ENCODE measurements around the gene RUNDC1.
A peak's percentile ranks its signal among the peaks of the same experiment; 100 is the strongest.
"Not testable (repeated sequence)": the region's sequence is repeated elsewhere in the genome, so short reads cannot be mapped to it uniquely, and the experiment has no call there.

RUNDC1 gene

DNA sequence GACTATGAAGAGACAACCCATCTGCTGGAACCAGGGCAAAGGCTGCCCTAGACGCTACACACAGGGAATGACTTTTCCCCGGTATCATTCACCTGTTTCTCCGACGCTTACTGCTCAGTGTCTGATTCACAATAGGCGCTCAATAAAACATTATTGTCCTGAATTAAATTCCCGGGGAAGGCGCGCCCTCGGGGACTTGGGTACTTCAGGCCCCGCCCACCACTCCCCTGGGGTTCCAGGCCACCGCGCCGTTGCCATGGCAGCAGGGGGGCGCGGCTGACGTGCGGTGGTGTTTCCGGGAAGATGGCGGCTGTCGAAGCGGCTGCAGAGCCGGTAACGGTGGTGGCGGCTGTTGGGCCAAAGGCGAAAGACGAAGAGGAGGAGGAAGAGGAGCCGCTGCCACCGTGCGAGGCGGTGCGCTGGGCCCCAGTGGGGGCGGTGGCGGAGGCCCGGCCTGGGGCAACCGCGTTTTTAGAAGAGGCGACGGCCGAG is at the start of gene RUNDC1:
TSS of gene RUNDC1 (plus strand) at position 292 of the 492 bp plus-strand sequence. CDS start at position 304, 12 bp downstream.
- DNase-seq (ENCODE audit: low spot score), result peak; percentile 90

DNA sequence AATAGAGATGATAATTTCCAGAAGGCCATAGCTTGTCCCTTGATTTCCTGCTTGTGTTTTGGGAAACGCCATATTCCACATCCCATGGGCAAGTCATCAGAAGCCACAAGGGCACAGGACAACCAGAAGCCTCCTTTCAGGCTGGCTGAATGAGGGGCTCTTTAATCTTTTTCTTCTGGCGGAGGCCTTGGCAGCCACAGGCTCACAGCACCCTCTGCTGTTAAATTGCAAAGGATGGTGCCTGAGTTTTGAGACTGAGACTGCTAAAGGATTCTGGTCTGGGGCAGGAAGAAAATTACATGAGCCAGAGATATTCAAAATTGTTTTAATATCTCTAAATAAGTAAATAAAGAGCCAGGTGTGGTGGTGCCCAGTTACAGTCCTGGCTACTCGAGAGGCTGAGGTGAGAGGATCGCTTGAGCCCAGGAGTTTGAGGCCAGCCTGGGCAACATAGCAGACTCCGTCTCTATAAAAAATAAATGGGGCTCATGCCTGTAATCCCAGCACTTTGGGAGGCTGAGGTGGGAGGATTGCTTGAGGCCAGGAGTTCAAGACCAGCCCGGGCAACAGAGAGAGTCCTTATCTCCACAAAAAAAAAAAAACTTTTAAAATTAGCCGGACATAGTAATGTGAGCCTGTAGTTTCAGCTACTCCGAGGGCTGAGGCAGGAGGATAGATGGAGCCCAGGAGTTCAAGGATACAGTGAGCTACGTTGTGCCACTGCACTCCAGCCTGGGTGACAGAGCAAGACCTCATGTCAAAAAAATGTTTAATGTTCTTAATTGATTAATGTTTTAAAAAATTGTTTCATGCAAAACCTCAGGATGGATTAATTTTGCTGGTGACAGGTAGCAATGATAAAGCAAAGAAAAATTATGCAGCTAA is 42.4 kb upstream of the RUNDC1 start:
- DNase-seq (ENCODE audit: low spot score), result peak; percentile 78

GRCh38 chr17:42944211-42944610 is 36.2 kb upstream of the RUNDC1 start:
- DNase-seq (ENCODE audit: low spot score), result no peak

GRCh38 chr17:42946812-42947211 is 33.6 kb upstream of the RUNDC1 start:
- DNase-seq (ENCODE audit: low spot score), result no peak

DNA sequence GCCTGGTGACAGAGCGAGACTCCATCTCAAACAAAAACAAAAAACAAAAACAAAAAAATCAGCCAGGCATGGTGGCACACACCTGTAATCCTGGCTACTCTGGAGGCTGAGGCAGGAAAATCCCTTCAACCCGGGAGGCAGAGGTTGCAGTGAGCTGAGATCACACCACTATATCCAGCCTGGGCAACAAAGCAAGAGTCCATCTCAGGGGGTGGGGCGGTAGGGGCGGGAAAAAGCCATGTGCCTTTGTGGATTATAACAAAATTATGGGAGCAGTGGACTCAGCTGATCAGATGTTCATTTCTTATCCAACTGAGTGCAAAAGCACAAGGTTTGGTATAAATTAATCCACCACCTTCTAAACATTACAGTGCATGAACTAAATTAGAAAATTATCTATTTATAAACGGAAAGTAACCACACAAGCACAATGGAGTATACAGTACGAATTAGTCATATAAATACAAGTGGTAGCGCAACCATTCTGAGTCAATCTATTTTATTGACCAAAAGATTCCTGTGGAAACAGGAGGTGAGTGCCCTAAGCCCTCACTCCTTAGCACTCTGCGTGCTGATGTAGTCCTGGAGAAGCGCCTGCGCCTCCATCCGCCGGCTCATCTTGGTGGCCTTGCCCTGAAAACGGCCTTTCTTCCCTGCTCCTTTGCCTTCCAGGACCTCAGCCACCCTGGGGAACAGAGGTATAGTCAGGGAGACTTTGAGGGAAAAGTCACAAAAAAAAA is 30.2 kb upstream of the RUNDC1 start:
- DNase-seq (ENCODE audit: low spot score), result no peak

GRCh38 chr17:42953669-42954068 is 26.7 kb upstream of the RUNDC1 start:
- no peak for DNase-seq (ENCODE audit: low spot score)

DNA sequence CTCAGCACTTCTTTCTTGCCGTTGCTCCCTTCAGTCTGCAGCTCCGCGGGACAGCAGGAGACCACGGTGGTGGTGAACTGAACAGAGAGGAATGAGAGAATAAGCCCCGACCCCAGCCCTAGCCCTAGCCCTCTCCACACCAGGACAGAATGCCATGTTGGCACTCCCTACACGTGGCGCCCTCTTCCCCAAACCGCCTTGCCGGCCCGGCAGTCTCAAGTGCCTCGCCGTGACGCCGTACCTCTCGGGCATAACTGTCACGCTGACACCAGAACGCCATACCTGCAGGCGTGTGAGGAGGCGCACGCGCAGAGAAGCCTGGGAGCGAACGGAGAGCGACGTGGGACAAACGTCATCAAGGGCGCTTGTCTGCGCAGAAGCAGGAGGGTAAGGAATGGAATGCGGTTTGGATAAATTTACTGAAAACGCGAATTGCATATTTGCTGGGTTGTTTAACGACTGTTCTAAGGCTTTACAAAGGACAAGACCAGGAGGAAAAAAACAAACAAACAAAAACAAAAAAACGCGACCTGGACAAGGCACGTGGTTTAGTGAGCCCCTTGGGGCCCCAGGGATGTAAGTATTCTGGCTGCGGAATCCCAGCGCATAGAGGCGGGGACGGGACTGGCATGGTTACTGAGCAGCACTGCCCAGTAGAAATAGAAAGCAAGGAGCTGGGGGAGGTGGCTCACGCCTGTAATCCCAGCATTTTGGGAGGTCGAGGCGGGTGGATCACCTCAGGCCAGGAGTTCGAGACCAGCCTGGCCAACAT is 16.0 kb upstream of the RUNDC1 start, which contains the start of gene AARSD1:
TSS of gene AARSD1 (minus strand) at position 294 of the 772 bp plus-strand sequence. CDS start at position 280, 14 bp downstream.
- peak; percentile 92 for DNase-seq (ENCODE audit: low spot score)

- no peak for DNase-seq (ENCODE audit: low spot score)
Measured at GRCh38 chr17:42967925-42968324, 12.4 kb upstream of the RUNDC1 start.

GRCh38 chr17:42969001-42969581 is 11.3 kb upstream of the RUNDC1 start:
- no peak for DNase-seq (ENCODE audit: low spot score)

DNA sequence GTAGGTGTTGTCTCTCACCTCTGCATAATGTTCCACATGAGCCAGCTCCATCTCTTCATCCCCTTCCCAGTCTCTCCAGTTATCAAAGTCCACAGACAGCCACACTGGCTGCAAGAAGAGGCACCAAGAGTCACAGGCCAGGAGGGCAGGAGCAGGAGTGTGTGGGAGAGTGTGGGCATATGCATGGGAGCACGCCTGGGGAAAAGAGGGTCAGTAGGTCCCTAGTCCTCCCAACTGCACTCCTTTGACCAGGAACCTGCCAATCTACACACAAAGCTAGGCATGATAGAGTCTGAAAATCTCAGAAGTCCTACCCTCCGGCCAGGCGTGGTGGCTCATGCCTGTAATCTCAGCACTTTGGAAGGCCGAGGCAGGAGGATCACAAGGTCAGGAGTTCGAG is 8.8 kb upstream of the RUNDC1 start:
- no peak for DNase-seq (ENCODE audit: low spot score)

GRCh38 chr17:42973323-42973722 is 7.0 kb upstream of the RUNDC1 start:
- not testable (repeated sequence) for DNase-seq (ENCODE audit: low spot score)

GRCh38 chr17:42975265-42975664 is 5.1 kb upstream of the RUNDC1 start:
- DNase-seq (ENCODE audit: low spot score), result no peak

- not testable (repeated sequence) for DNase-seq (ENCODE audit: low spot score)
Measured at GRCh38 chr17:42975701-42976100, 4.7 kb upstream of the RUNDC1 start.

- peak; percentile 82 for DNase-seq (ENCODE audit: low spot score)
Measured at GRCh38 chr17:42979511-42980273, 673 bp upstream of the RUNDC1 start, which contains the start of gene PTGES3L. PTGES3L (minus strand) TSS chr17:42980080; CDS start chr17:42980053, 27 bp downstream.

DNA sequence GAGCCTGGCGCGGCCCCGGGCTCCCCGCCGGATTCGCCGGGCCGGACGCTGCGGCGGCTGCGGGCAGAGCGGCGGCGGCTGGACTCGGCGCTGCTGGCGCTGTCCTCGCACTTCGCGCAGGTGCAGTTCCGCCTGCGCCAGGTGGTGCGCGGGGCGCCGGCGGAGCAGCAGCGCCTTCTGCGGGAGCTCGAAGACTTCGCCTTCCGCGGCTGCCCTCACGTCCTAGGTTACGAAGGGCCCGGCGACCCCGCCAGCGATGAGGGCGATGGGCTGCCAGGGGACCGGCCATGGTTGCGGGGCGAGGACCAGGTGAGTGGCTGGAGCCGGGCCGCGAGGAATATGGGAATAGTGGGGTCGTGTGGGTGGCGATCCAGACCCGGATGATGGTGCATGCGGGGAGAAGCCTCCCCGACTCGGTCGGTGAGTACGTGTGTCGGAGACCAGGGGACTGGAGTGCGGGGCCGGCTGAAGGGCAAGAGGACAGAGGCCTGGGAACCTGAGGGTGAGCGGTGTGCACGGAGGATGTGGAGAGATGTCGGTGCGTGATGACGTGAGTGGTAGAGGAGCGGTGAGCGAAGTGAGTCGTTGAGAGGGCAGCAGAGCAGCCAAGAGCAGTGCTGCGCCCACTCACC is 517 bp downstream of the RUNDC1 start:
- peak; percentile 79 for DNase-seq (ENCODE audit: low spot score)

- no peak for DNase-seq (ENCODE audit: low spot score)
Measured at GRCh38 chr17:42982266-42982665, 1.9 kb downstream of the RUNDC1 start.

DNA sequence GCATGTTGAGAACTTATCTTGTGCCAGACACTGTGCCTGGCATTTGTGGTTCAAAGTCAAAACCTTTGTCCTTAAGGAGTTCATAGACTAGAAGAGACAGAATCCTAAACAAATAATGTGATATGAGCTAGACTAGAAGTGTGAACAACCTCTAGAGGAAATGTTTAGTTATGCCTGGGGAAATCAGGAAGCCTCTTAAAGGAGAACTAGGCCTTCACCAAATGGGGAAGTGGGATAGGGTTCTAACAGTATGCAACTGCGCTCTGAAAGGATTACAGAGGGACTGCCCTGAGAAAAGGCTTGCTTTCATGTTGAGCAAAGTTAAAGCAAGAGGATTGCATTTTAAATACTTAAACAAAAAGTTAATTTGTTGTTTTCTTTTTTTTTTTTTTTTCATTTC is 4.9 kb downstream of the RUNDC1 start:
- DNase-seq (ENCODE audit: low spot score), result no peak

DNA sequence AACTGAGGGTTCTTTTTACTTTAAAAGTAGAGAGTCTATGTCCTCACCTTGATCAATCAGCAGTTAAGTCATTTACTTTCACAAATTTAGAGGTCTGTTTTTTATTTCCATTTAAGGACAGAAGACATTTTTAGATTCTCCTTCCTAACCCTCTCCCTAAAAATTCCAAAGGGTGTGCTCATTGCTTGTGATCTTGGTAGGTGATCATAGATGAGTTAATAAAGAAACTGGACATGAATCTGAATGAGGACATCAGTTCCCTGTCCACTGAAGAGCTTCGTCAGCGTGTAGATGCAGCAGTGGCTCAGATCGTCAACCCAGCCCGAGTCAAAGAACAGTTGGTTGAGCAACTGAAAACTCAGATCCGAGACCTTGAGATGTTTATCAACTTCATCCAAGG is 8.8 kb downstream of the RUNDC1 start:
- DNase-seq (ENCODE audit: low spot score), result no peak

GRCh38 chr17:42989726-42990652 is 9.6 kb downstream of the RUNDC1 start:
- no peak for DNase-seq (ENCODE audit: low spot score)

Measured in SW480 (cell line).